Esophagus (tissue), 2 donors: ENCODE measurements around the gene IPO4. TPM values are rescaled to one million over a fixed set of nuclear protein-coding genes. Genes with fewer than 3 reads are reported as not detected.
A peak's percentile ranks its signal among the peaks of the same experiment; 100 is the strongest.

Experiments used
- H3K27ac ChIP-seq, 2 donors: one replicate each; pipeline ENCODE4 v1.5.1; 2013; ENCODE audit warnings: low read depth in 2 of 2, mild to moderate bottlenecking in 2 of 2, inconsistent platforms in 1 of 2, low read length in 1 of 2, moderate library complexity in 1 of 2
- H3K27me3 ChIP-seq, 2 donors: one replicate each; pipeline ENCODE4 v1.6.1; 2013; ENCODE audit warnings: low read length in 2 of 2, control low read depth in 1 of 2, mild to moderate bottlenecking in 1 of 2; ENCODE audit not compliant: insufficient read depth in 2 of 2, control insufficient read depth in 1 of 2
- H3K36me3 ChIP-seq, 2 donors: one replicate each; pipeline ENCODE4 v1.6.1; 2013; ENCODE audit warnings: low read length in 1 of 2; ENCODE audit not compliant: control insufficient read depth in 2 of 2, insufficient read depth in 2 of 2
- H3K4me1 ChIP-seq, 2 donors: one replicate each; pipeline ENCODE4 v1.6.1; 2013; ENCODE audit warnings: low read length in 1 of 2; ENCODE audit not compliant: control insufficient read depth in 2 of 2, insufficient read depth in 2 of 2
- H3K4me3 ChIP-seq, 2 donors: one replicate each; pipeline ENCODE4 v1.5.1; 2013; ENCODE audit warnings: low read length in 2 of 2, mild to moderate bottlenecking in 2 of 2, low read depth in 1 of 2, moderate library complexity in 1 of 2
- H3K9me3 ChIP-seq, 2 donors: one replicate each; pipeline ENCODE4 v1.6.1; 2013; ENCODE audit warnings: mild to moderate bottlenecking in 2 of 2, low read depth in 1 of 2, low read length in 1 of 2, moderate library complexity in 1 of 2; ENCODE audit not compliant: control insufficient read depth in 2 of 2, insufficient read depth in 1 of 2
- WGBS, 2 donors: extraction: QIAGEN DNeasy Blood & Tissue Kit; methylation state at CpG; one replicate each; pipeline ENCODE4 v1.1.7; 2013; 5-methylcytosine and 5-hydroxymethylcytosine counted together
- polyA plus RNA-seq, 2 donors: library from polyadenylated mRNA; stranded (reverse); fragments of 200-250 nt; gene quantifications; one replicate each; pipeline ENCODE4 v1.2.3, GENCODE V29; 2013
- donor health status: healthy with polysubstance abuse.
- donor health status: Bipolar disorder and iron deficiency.

IPO4 gene
- polyA plus RNA-seq, 2 donors: 12.3 to 23.5 TPM

GRCh38 chr14:24195186-24196070 is 6.8 kb upstream of the IPO4 start, which contains the start of gene TM9SF1:
TM9SF1 (minus strand) TSS chr14:24195441; CDS start chr14:24195019, 422 bp downstream.
- H3K9me3 ChIP-seq: no peaks in the 10 kb centered on the region
- H3K4me3 ChIP-seq: peak within 1 kb of the TSS; percentile 71 to 81
- H3K27ac ChIP-seq: peak within 1 kb of the TSS; percentile 93 to 94
- peaks cover 0 to 16% of the 10 kb centered on the region in 2 donors for H3K36me3 ChIP-seq
- H3K4me1 ChIP-seq: peaks cover 0 to 3% of the 10 kb centered on the region in 2 donors
- H3K27me3 ChIP-seq: no peaks in the 10 kb centered on the region
- 0 to 1% methylated on average over 88 to 89 of the region's 89 CpGs for WGBS, 2 donors

GRCh38 chr14:24194873-24195185 is 6.2 kb upstream of the IPO4 start:
- no peaks in the 10 kb centered on the region for H3K27me3 ChIP-seq

DNA sequence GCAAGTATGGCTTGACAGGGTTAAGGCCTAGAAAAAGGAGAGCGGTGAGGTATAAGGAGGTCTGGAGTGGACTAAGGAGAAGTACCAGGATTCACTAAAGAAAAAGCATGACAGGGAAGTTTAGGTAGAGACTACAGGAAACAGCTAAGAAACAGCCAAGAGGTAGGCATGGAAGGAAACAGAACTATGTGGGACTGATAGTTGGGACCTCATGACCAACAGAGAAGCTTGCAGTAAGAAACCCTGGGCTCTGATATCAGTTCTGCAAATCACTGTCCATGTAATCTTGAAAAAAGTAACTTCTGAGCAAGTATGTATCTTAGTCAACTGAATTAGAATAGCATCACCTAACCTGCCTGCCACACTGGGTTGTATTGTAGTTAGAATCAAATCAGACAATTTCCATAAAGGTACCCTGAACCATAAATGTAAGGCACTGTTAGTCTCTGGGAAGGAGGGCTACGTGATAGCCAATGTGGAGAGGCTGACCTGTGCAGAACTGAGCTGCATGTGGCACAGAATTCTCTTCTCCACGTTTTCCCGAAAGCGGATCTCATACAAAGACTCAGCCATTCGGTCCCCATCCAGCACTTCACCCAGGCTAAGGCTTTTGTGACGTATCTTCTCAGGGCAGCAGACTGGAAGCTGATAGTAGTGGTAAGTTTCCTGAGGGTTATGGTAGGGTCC is 5.7 kb upstream of the IPO4 start:
- Histone ChIP-seq H3K36me3 (peaks cover 0 to 20% of the 10 kb centered on the region in 2 donors), H3K27ac (peak overlapping the region in 1 of 2 donors; percentile 94), H3K9me3 (no peaks in the 10 kb centered on the region), H3K4me1 (peaks cover 0 to 3% of the 10 kb centered on the region in 2 donors), H3K4me3 (peak overlapping the region; percentile 71 to 81), H3K27me3 (no peaks in the 10 kb centered on the region)
- 80% methylated on average over 7 of the region's 7 CpGs for WGBS, 2 donors

More at GRCh38 chr14:24194873-24195185, 6.2 kb upstream of the IPO4 start:
- WGBS, 2 donors: 42 to 43% methylated on average over 8 of the region's 8 CpGs
- no peaks in the 10 kb centered on the region for H3K9me3 ChIP-seq
- peaks cover 0 to 17% of the 10 kb centered on the region in 2 donors for H3K36me3 ChIP-seq
- peaks cover 0 to 3% of the 10 kb centered on the region in 2 donors for H3K4me1 ChIP-seq
- H3K27ac ChIP-seq: peak overlapping the region; percentile 93 to 94
- peak overlapping the region; percentile 71 to 81 for H3K4me3 ChIP-seq

DNA sequence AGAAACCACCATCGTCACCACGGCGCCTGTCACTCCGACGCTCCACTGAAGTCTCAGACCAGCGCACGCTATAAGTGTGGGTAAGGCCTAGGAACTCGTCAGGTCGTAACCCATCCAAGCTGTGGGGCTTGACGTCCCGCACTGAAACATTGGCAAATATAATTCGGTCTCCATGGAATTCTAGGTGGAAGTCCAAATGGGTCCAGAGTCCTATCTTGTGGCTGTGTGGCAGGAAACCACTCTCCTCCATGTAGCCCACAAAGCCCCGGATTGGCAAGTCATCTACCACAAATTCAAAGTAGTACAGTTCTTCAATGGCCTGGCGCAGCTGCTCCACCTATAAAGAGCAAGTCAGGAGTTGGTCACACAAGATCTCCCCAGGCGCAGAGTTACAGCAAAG is 4.3 kb upstream of the IPO4 start:
- no peak overlapping the region for H3K27ac ChIP-seq
- peaks cover 3 to 4% of the 10 kb centered on the region in 2 donors for H3K4me1 ChIP-seq
- no peaks in the 10 kb centered on the region for H3K27me3 ChIP-seq
- no peak overlapping the region for H3K4me3 ChIP-seq
- no peaks in the 10 kb centered on the region for H3K9me3 ChIP-seq
- H3K36me3 ChIP-seq: peaks cover 0 to 20% of the 10 kb centered on the region in 2 donors
- 95 to 98% methylated on average over 15 of the region's 15 CpGs for WGBS, 2 donors

DNA sequence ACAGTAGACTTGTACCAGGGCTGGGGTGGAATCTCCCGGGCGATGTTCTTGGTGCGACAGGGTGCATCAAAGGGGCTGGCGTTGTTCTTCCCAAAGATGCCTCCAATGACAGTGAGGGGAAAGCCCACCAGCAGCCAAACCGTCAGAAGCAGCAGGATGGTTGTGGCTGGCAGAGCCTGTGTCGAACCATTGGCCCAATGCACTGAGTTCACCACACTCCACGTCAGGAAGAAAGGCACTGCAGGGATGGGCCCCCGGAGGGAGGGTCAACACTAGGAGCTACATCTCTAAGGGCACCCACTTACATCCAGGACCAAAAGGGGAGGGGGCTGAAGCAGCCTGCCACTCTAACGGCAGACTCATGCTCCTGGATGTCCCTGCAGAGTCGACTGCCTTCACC is 1.8 kb upstream of the IPO4 start:
- WGBS, 2 donors: 90 to 92% methylated on average over 10 of the region's 10 CpGs
- Histone ChIP-seq H3K4me3 (no peak overlapping the region), H3K27me3 (no peaks in the 10 kb centered on the region), H3K27ac (no peak overlapping the region), H3K4me1 (peaks cover 3 to 14% of the 10 kb centered on the region in 2 donors), H3K36me3 (peaks cover 5 to 39% of the 10 kb centered on the region in 2 donors), H3K9me3 (no peaks in the 10 kb centered on the region)

GRCh38 chr14:24189460-24189859 is 844 bp upstream of the IPO4 start:
- 93 to 95% methylated on average over 9 of the region's 9 CpGs for WGBS, 2 donors
- no peaks in the 10 kb centered on the region for H3K9me3 ChIP-seq
- H3K27me3 ChIP-seq: no peaks in the 10 kb centered on the region
- peaks cover 13 to 48% of the 10 kb centered on the region in 2 donors for H3K36me3 ChIP-seq
- peaks cover 3 to 11% of the 10 kb centered on the region in 2 donors for H3K4me1 ChIP-seq
- H3K4me3 ChIP-seq: no peak overlapping the region
- H3K27ac ChIP-seq: peak overlapping the region in 1 of 2 donors; percentile 21

DNA sequence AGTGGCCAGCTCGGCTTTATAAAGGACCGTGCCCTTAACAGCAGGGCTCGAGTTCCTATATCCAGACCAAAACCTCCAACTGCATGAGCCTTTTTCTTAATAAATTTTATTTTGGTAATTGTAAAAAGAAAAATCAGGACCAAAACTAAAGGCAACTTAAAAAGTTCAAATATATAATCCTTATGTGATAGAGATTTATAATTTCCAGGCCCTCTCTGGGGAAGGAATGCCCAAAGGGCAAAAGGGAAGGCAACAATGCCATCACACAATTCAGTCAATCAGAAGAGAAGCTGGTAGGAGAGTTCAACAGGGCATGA is 401 bp upstream of the IPO4 start:
- 0 to 1% methylated on average over 3 of the region's 3 CpGs for WGBS, 2 donors
- H3K4me3 ChIP-seq: peak overlapping the region in 1 of 2 donors; percentile 90
- H3K27ac ChIP-seq: peak overlapping the region in 1 of 2 donors; percentile 21
- H3K9me3 ChIP-seq: no peaks in the 10 kb centered on the region
- peaks cover 13 to 53% of the 10 kb centered on the region in 2 donors for H3K36me3 ChIP-seq
- no peaks in the 10 kb centered on the region for H3K27me3 ChIP-seq
- peaks cover 3 to 10% of the 10 kb centered on the region in 2 donors for H3K4me1 ChIP-seq

DNA sequence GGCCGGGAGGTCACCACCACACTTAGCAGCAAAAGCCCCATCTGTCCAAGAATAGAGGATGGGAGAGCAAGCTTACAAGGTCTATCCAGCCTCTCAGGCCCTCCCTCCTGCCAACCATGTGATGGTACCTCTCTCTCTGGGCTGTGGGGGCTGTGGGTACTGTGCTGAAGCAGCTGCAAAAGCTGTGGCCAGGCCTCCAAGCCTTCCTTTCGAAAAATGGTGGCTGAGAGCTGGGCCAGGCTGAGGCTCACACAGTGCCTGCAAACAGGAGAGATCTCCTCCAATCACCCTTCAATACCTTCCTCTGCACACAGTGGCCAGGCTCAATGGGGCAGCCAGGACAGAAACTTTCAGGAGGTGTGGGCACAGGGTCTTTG is 1.1 kb downstream of the IPO4 start:
- no peak overlapping the region for H3K27ac ChIP-seq
- no peaks in the 10 kb centered on the region for H3K27me3 ChIP-seq
- peaks cover 16 to 59% of the 10 kb centered on the region in 2 donors for H3K36me3 ChIP-seq
- H3K4me1 ChIP-seq: peaks cover 3 to 10% of the 10 kb centered on the region in 2 donors
- H3K9me3 ChIP-seq: no peaks in the 10 kb centered on the region
- H3K4me3 ChIP-seq: no peak overlapping the region
- 80 to 100% methylated on average over 2 of the region's 2 CpGs for WGBS, 2 donors

- H3K27me3 ChIP-seq: no peaks in the 10 kb centered on the region
- peaks cover 3 to 10% of the 10 kb centered on the region in 2 donors for H3K4me1 ChIP-seq
- WGBS, 2 donors: 92% methylated on average over 10 of the region's 10 CpGs
- H3K9me3 ChIP-seq: no peaks in the 10 kb centered on the region
- no peak overlapping the region for H3K4me3 ChIP-seq
- H3K36me3 ChIP-seq: peaks cover 16 to 59% of the 10 kb centered on the region in 2 donors
- H3K27ac ChIP-seq: no peak overlapping the region
Measured at GRCh38 chr14:24186831-24187538, 1.6 kb downstream of the IPO4 start.
